ENCODE results near the gene APLP2.

APLP2 gene

DNA sequence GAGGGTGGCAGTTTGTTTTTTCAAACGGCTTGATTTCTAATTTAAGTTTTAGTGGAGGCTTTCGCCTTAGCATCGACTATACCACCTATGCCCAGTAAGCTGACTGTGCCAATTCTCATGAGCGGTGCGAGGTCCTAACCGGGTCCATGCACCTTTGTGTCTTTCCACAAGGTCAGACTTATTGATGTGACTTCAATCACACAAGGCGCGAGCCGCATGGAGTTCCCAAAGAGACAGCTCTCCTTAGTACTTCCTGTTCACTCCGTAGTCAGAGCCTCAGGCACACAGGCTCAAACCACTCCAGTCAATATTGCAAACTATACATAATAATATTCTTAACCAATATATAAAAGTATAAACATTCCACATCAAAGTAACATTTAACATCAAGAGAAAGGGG, 108.1 kb downstream of the APLP2 start:
- ATAC-seq: no peak
- TF ChIP-seq GLIS3 (CRISPR knock-in tag; IDR thresholded peaks at IDR 0.05) (no peak), ZFP3 (CRISPR knock-in tag; IDR thresholded peaks at IDR 0.05) (no peak), ZC3H10 (CRISPR knock-in tag; IDR thresholded peaks at IDR 0.05) (no peak), PPARA (CRISPR knock-in tag; IDR thresholded peaks at IDR 0.05; ENCODE audit: borderline replicate concordance) (no peak), OSR1 (CRISPR knock-in tag; IDR thresholded peaks at IDR 0.05) (no peak), ZFP30 (CRISPR knock-in tag; IDR thresholded peaks at IDR 0.05) (no peak), ESRRG (CRISPR knock-in tag; IDR thresholded peaks at IDR 0.05) (no peak)
- TF ChIP-seq, protein P1, sequence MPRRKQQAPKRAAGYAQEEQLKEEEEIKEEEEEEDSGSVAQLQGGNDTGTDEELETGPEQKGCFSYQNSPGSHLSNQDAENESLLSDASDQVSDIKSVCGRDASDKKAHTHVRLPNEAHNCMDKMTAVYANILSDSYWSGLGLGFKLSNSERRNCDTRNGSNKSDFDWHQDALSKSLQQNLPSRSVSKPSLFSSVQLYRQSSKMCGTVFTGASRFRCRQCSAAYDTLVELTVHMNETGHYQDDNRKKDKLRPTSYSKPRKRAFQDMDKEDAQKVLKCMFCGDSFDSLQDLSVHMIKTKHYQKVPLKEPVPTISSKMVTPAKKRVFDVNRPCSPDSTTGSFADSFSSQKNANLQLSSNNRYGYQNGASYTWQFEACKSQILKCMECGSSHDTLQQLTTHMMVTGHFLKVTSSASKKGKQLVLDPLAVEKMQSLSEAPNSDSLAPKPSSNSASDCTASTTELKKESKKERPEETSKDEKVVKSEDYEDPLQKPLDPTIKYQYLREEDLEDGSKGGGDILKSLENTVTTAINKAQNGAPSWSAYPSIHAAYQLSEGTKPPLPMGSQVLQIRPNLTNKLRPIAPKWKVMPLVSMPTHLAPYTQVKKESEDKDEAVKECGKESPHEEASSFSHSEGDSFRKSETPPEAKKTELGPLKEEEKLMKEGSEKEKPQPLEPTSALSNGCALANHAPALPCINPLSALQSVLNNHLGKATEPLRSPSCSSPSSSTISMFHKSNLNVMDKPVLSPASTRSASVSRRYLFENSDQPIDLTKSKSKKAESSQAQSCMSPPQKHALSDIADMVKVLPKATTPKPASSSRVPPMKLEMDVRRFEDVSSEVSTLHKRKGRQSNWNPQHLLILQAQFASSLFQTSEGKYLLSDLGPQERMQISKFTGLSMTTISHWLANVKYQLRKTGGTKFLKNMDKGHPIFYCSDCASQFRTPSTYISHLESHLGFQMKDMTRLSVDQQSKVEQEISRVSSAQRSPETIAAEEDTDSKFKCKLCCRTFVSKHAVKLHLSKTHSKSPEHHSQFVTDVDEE (CRISPR knock-in tag; IDR thresholded peaks at IDR 0.05): no peak
- TF ChIP-seq, protein P2, sequence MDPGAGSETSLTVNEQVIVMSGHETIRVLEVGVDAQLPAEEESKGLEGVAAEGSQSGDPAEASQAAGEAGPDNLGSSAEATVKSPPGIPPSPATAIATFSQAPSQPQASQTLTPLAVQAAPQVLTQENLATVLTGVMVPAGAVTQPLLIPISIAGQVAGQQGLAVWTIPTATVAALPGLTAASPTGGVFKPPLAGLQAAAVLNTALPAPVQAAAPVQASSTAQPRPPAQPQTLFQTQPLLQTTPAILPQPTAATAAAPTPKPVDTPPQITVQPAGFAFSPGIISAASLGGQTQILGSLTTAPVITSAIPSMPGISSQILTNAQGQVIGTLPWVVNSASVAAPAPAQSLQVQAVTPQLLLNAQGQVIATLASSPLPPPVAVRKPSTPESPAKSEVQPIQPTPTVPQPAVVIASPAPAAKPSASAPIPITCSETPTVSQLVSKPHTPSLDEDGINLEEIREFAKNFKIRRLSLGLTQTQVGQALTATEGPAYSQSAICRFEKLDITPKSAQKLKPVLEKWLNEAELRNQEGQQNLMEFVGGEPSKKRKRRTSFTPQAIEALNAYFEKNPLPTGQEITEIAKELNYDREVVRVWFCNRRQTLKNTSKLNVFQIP (CRISPR knock-in tag; IDR thresholded peaks at IDR 0.05; ENCODE audit: borderline replicate concordance, low read depth): no peak

DNA sequence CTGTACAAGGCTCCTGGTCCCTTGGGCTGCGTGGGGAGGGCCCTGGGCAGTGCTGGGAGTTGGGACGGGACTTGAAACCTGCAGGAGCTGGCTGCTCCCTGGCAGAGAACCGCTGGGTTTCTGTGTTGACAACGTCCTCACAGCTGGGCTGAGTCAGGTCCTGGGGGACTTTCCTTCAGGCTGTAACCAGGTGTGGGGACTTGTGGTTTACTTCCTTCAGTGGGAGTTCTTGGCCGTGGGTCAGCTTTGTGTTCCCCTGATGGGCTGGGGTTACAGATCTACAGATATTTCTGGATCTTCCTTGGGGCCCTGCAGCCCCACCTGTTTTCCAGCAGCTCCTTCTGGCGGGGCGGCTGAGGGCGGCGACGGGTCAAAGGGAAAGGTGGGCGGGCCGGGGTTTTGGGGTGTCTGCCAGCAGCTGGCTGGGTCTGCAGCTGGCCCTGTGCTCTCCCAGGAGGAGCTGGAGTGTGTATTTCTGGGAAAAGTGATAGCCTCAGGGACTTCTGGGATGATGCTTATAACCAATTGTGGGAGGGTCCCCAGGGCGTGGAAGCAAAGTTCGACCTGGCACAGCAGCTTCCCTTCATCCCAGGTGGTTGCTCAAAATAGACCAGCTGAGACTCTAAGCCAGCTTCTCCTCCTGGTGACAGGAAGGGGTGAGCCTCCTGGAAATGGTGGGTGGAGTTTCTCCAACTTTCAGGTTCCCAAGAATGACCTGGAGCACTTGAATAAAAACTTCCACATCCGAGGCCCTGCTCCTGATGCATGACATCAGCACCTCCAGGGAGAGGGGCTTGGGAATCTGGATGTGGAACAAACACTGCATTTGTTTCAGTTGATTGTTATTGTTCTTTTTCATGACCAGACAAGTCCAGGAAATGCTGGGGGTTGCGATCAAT, 109.0 kb downstream of the APLP2 start:
- ATAC-seq: no peak

DNA sequence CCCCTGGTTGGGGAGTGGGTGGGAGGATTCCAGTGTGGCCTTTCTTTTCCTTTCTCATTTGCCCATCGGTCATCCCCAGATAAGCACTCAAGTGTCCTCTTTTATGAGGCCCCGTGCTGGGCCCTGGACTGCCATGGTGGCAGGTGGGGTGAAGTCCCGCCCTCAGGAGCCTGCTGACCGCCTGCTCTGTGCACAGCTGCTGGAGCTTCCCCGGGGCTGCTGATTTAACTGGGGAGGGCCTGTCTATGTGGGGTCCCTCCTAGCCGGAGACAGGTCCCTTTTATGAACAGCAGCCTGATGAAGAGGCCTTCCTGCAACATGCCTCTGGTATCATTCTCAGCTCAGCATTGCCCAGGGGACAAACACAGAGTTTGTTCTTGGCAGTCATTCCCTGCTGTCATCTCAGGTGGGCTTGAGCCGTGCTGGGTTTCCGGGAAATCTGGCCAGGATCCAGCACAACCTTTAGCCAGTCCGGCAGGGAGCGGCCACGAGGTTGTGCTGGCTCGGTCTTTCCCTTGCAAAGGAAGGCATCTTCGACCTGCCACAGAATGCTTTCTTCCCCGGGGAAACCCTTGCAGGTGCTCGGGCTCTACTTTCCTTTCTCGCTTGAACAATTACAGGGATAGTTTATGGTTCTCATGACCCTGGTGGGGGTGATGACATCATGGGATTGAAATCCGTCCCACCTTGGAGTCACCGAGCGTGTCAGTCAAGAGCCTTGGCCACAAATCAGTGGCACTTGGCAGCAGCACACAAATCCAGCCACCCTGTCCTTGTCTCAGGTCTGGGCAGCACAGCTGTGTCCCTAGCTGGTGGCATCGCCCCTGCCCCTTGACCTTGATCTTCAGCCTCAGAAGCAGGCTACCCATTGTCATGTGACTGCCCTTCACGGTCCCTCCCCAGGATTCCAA, 110.0 kb downstream of the APLP2 start:
- no peak for ATAC-seq
- TF ChIP-seq, protein P1 (CRISPR knock-in tag; IDR thresholded peaks at IDR 0.05): no peak
- TF ChIP-seq CSRNP3 (CRISPR knock-in tag; IDR thresholded peaks at IDR 0.05): no peak
- TF ChIP-seq BACH2 (CRISPR knock-in tag; IDR thresholded peaks at IDR 0.05; ENCODE audit: borderline replicate concordance): no peak
- TF ChIP-seq, protein P3, sequence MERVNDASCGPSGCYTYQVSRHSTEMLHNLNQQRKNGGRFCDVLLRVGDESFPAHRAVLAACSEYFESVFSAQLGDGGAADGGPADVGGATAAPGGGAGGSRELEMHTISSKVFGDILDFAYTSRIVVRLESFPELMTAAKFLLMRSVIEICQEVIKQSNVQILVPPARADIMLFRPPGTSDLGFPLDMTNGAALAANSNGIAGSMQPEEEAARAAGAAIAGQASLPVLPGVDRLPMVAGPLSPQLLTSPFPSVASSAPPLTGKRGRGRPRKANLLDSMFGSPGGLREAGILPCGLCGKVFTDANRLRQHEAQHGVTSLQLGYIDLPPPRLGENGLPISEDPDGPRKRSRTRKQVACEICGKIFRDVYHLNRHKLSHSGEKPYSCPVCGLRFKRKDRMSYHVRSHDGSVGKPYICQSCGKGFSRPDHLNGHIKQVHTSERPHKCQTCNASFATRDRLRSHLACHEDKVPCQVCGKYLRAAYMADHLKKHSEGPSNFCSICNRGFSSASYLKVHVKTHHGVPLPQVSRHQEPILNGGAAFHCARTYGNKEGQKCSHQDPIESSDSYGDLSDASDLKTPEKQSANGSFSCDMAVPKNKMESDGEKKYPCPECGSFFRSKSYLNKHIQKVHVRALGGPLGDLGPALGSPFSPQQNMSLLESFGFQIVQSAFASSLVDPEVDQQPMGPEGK (CRISPR knock-in tag; IDR thresholded peaks at IDR 0.05; ENCODE audit: borderline replicate concordance): no peak
- TF ChIP-seq ZNF565 (CRISPR knock-in tag; conservative IDR thresholded peaks at IDR 0.05; ENCODE audit: low read depth): no peak
- TF ChIP-seq SNAI2 (CRISPR knock-in tag; IDR thresholded peaks at IDR 0.05): no peak
- TF ChIP-seq GLIS3 (CRISPR knock-in tag; IDR thresholded peaks at IDR 0.05): no peak
- TF ChIP-seq ISL1 (CRISPR knock-in tag; IDR thresholded peaks at IDR 0.05): no peak

More for the DNA sequence above, 109.0 kb downstream of the APLP2 start:
- no peak for TF ChIP-seq SNAI2 (CRISPR knock-in tag; IDR thresholded peaks at IDR 0.05)
- no peak for TF ChIP-seq ZNF8 (CRISPR knock-in tag; IDR thresholded peaks at IDR 0.05)
- TF ChIP-seq, protein P3 (CRISPR knock-in tag; IDR thresholded peaks at IDR 0.05; ENCODE audit: borderline replicate concordance): no peak
- TF ChIP-seq OSR1 (CRISPR knock-in tag; IDR thresholded peaks at IDR 0.05): no peak
- TF ChIP-seq RARB (CRISPR knock-in tag; IDR thresholded peaks at IDR 0.05): no peak
- TF ChIP-seq ZC3H10 (CRISPR knock-in tag; IDR thresholded peaks at IDR 0.05): no peak
- TF ChIP-seq TOX (CRISPR knock-in tag; IDR thresholded peaks at IDR 0.05; ENCODE audit: borderline replicate concordance): no peak
- no peak for TF ChIP-seq ZNF565 (CRISPR knock-in tag; conservative IDR thresholded peaks at IDR 0.05; ENCODE audit: low read depth)
- TF ChIP-seq ZFP3 (CRISPR knock-in tag; IDR thresholded peaks at IDR 0.05): no peak
- TF ChIP-seq ARNTL (CRISPR knock-in tag; IDR thresholded peaks at IDR 0.05; ENCODE audit: borderline replicate concordance, low read depth): no peak
- TF ChIP-seq, protein P4, sequence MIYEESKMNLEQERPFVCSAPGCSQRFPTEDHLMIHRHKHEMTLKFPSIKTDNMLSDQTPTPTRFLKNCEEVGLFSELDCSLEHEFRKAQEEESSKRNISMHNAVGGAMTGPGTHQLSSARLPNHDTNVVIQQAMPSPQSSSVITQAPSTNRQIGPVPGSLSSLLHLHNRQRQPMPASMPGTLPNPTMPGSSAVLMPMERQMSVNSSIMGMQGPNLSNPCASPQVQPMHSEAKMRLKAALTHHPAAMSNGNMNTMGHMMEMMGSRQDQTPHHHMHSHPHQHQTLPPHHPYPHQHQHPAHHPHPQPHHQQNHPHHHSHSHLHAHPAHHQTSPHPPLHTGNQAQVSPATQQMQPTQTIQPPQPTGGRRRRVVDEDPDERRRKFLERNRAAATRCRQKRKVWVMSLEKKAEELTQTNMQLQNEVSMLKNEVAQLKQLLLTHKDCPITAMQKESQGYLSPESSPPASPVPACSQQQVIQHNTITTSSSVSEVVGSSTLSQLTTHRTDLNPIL (CRISPR knock-in tag; IDR thresholded peaks at IDR 0.05; ENCODE audit: low read depth): no peak
- TF ChIP-seq ESRRG (CRISPR knock-in tag; IDR thresholded peaks at IDR 0.05): no peak
- no peak for TF ChIP-seq CSDC2 (CRISPR knock-in tag; IDR thresholded peaks at IDR 0.05)

Data from SK-N-SH treated with all-trans-retinoic acid at 6 μM for 48 hours (cell line).